HG02973 (cell line): ENCODE results near the gene MRGPRD.
"Not testable (repeated sequence)": the region's sequence is repeated elsewhere in the genome, so short reads cannot be mapped to it uniquely, and the experiment has no call there.

ENCODE experiments used
- ATAC-seq: cut with Tn5 transposase; IDR thresholded peaks from one replicate; pipeline ENCODE4 v1.9.1; 2021; ENCODE audit warnings: moderate library complexity; ENCODE audit not compliant: unreplicated experiment

Gene MRGPRD

GRCh38 chr11:68994161-68994893 lies 13.5 kb upstream of the MRGPRD start:
- ATAC-seq: no peak

GRCh38 chr11:68993546-68993945 lies 12.8 kb upstream of the MRGPRD start:
- no peak for ATAC-seq

- ATAC-seq: no peak
These were observed 12.0 kb upstream of the MRGPRD start for GRCh38 chr11:68992743-68993255.

- ATAC-seq: no peak
These were observed 10.4 kb upstream of the MRGPRD start for GRCh38 chr11:68990995-68991780.

- no peak for ATAC-seq
These were observed 9.3 kb upstream of the MRGPRD start for GRCh38 chr11:68989936-68990606.

GRCh38 chr11:68988491-68988890 lies 7.7 kb upstream of the MRGPRD start:
- ATAC-seq: no peak

GRCh38 chr11:68987211-68987610 lies 6.4 kb upstream of the MRGPRD start:
- ATAC-seq: no peak

GRCh38 chr11:68983801-68984200 lies 3.0 kb upstream of the MRGPRD start:
- no peak for ATAC-seq

- ATAC-seq: no peak
These were observed 1.3 kb upstream of the MRGPRD start for GRCh38 chr11:68982134-68982533.

- ATAC-seq: no peak
These were observed 633 bp downstream of the MRGPRD start for GRCh38 chr11:68979931-68980775.

GRCh38 chr11:68978931-68979594 lies 1.7 kb downstream of the MRGPRD start:
- ATAC-seq: no peak

- no peak for ATAC-seq
These were observed 2.2 kb downstream of the MRGPRD start for GRCh38 chr11:68978626-68978930.

GRCh38 chr11:68977781-68978625 lies 2.8 kb downstream of the MRGPRD start:
- ATAC-seq: no peak

GRCh38 chr11:68976563-68976962 lies 4.2 kb downstream of the MRGPRD start:
- ATAC-seq: no peak

GRCh38 chr11:68976095-68976494 lies 4.7 kb downstream of the MRGPRD start:
- no peak for ATAC-seq

- no peak for ATAC-seq
These were observed 6.2 kb downstream of the MRGPRD start for GRCh38 chr11:68974421-68975194.

GRCh38 chr11:68973706-68974105 lies 7.1 kb downstream of the MRGPRD start:
- not testable (repeated sequence) for ATAC-seq

- ATAC-seq: no peak
These were observed 7.6 kb downstream of the MRGPRD start for GRCh38 chr11:68973219-68973618.
